Fibroblast of the aortic adventitia (primary cell): ENCODE data around the gene CRHBP. TPM values are rescaled to one million over a fixed set of nuclear protein-coding genes. Genes with fewer than 3 reads are reported as not detected.
"Not testable (repeated sequence)": the region's sequence is repeated elsewhere in the genome, so short reads cannot be mapped to it uniquely, and the experiment has no call there.

ENCODE experiments used
- DNase-seq: peaks from one replicate; pipeline ENCODE4 v3.0.0-alpha.2; 2010; ENCODE audit warnings: low read depth
- H3K4me3 ChIP-seq: 2 replicates; pipeline ENCODE4 v1.5.1; 2011; ENCODE audit warnings: low read depth, mild to moderate bottlenecking, control low read depth, low read length, moderate library complexity
- CTCF ChIP-seq: IDR thresholded peaks from 2 replicates; pipeline ENCODE4 v1.5.1; 2011; ENCODE audit warnings: mild to moderate bottlenecking, low read length, control low read depth, inconsistent platforms; ENCODE audit not compliant: insufficient read depth
- total RNA-seq: library from RNA; depleted of rRNA; stranded (reverse); fragments of >200 nt; gene quantifications from 2 replicates; pipeline ENCODE4 v1.2.3, GENCODE V29; 2012; ENCODE audit warnings: low replicate concordance

Gene CRHBP
- total RNA-seq, 1 donor, result 6.4 TPM

- DNase-seq, result no peak
- no peak for TF ChIP-seq CTCF
- H3K4me3 ChIP-seq, result no peak overlapping the region
Measured at GRCh38 chr5:76944638-76945037, 8.2 kb upstream of the CRHBP start.

GRCh38 chr5:76945238-76945637, 7.6 kb upstream of the CRHBP start:
- DNase-seq, H3K4me3 ChIP-seq: not testable (repeated sequence)

GRCh38 chr5:76946090-76946489, 6.8 kb upstream of the CRHBP start:
- DNase-seq, result no peak
- H3K4me3 ChIP-seq, result no peak overlapping the region
- TF ChIP-seq CTCF, result no peak

- H3K4me3 ChIP-seq, result no peak overlapping the region
- DNase-seq, result no peak
- no peak for TF ChIP-seq CTCF
Measured at GRCh38 chr5:76947082-76947503, 5.8 kb upstream of the CRHBP start.

GRCh38 chr5:76953551-76954382, 922 bp downstream of the CRHBP start:
- no peak for TF ChIP-seq CTCF
- peak; percentile 5 for DNase-seq

GRCh38 chr5:76954383-76954763, 1.5 kb downstream of the CRHBP start:
- H3K4me3 ChIP-seq, result no peak overlapping the region
- TF ChIP-seq CTCF, result no peak
- DNase-seq, result no peak

More at GRCh38 chr5:76953551-76954382, 922 bp downstream of the CRHBP start:
- H3K4me3 ChIP-seq, result peak overlapping the region; percentile 13

GRCh38 chr5:76956033-76956432, 3.2 kb downstream of the CRHBP start:
- no peak overlapping the region for H3K4me3 ChIP-seq
- DNase-seq, result no peak
- no peak for TF ChIP-seq CTCF
